ENCODE results near the gene ZNF286A.

- TF ChIP-seq CTCF (conservative IDR thresholded peaks at IDR 0.05 in 1 of 2, IDR thresholded peaks at IDR 0.05 in 1 of 2; ENCODE audit: low read depth in 1 of 2, low read length in 2 of 2): no peak
- TF ChIP-seq EZH2 (IDR thresholded peaks at IDR 0.05; ENCODE audit: low read length, missing control alignments): no peak
Measured at GRCh38 chr17:15652960-15653359, 46.6 kb upstream of the ZNF286A start.
